GM19467 (cell line): Measurements from ENCODE around the gene C21orf58.

Source experiments
- ATAC-seq: cut with Tn5 transposase; IDR thresholded peaks from one replicate; pipeline ENCODE4 v1.9.1; 2021; ENCODE audit warnings: mild to moderate bottlenecking, moderate library complexity; ENCODE audit not compliant: unreplicated experiment

Gene C21orf58

GRCh38 chr21:46354046-46354445 is 30.4 kb upstream of the C21orf58 start:
- no peak for ATAC-seq

GRCh38 chr21:46352913-46353312 is 29.2 kb upstream of the C21orf58 start:
- no peak for ATAC-seq

GRCh38 chr21:46352164-46352515 is 28.5 kb upstream of the C21orf58 start:
- no peak for ATAC-seq

GRCh38 chr21:46351476-46352163 is 27.9 kb upstream of the C21orf58 start:
- no peak for ATAC-seq

- no peak for ATAC-seq
These were observed 27.3 kb upstream of the C21orf58 start for GRCh38 chr21:46350981-46351380.

GRCh38 chr21:46350571-46350970 is 26.9 kb upstream of the C21orf58 start:
- ATAC-seq = no peak

- ATAC-seq = no peak
These were observed 25.6 kb upstream of the C21orf58 start for GRCh38 chr21:46349134-46349760.

- no peak for ATAC-seq
These were observed 24.2 kb upstream of the C21orf58 start for GRCh38 chr21:46347791-46348381.

- ATAC-seq = no peak
These were observed 23.5 kb upstream of the C21orf58 start for GRCh38 chr21:46347203-46347550.

- no peak for ATAC-seq
These were observed 22.9 kb upstream of the C21orf58 start for GRCh38 chr21:46346296-46347202.

GRCh38 chr21:46345861-46346260 is 22.2 kb upstream of the C21orf58 start:
- ATAC-seq = no peak

- ATAC-seq = no peak
These were observed 20.7 kb upstream of the C21orf58 start for GRCh38 chr21:46344219-46344915.

- no peak for ATAC-seq
These were observed 17.3 kb upstream of the C21orf58 start for GRCh38 chr21:46340998-46341397.

GRCh38 chr21:46336603-46337002 is 12.9 kb upstream of the C21orf58 start:
- ATAC-seq = no peak

- ATAC-seq = no peak
These were observed 10.9 kb upstream of the C21orf58 start for GRCh38 chr21:46334351-46335140.

- no peak for ATAC-seq
These were observed 6.1 kb upstream of the C21orf58 start for GRCh38 chr21:46329796-46330195.

- no peak for ATAC-seq
These were observed 4.5 kb upstream of the C21orf58 start for GRCh38 chr21:46328151-46328550.

- no peak for ATAC-seq
These were observed 4.0 kb upstream of the C21orf58 start for GRCh38 chr21:46327711-46328110.

- no peak for ATAC-seq
These were observed 2.5 kb upstream of the C21orf58 start for GRCh38 chr21:46326110-46326703.
